Activated CD8-positive, alpha-beta T cell treated with anti-CD3 and anti-CD28 coated beads for 36 hours (primary cell): ENCODE measurements around the gene MRPL57. TPM values are rescaled to one million over a fixed set of nuclear protein-coding genes. Genes with fewer than 3 reads are reported as not detected.
"Not testable (repeated sequence)": the region's sequence is repeated elsewhere in the genome, so short reads cannot be mapped to it uniquely, and the experiment has no call there.

ENCODE experiments used
- ATAC-seq: fragments of 200-7000 bp; cut with Tn5 transposase; one replicate; pipeline ENCODE4 v1.10.0; 2021; ENCODE audit warnings: mild to moderate bottlenecking, moderate library complexity
- CTCF ChIA-PET: fragments of 350-600 bp; sonication (Branson Sonifier 250); formaldehyde crosslinking; loops from one replicate; lab custom pipeline; 2021; ENCODE audit warnings: antibody characterized with exemption; lab: Charles Lee
- POLR2A ChIA-PET: fragments of 350-600 bp; sonication (Branson Sonifier 250); formaldehyde crosslinking; loops from one replicate; lab custom pipeline; 2021; ENCODE audit warnings: antibody characterized with exemption; lab: Charles Lee
- DNase-seq: peaks from one replicate; pipeline ENCODE4 v3.0.0-alpha.2; 2020
- H3K27ac Mint-ChIP-seq: one replicate; pipeline ENCODE4 v1.8.0; 2021; ENCODE audit warnings: mild to moderate bottlenecking, mixed read lengths
- H3K27me3 Mint-ChIP-seq: one replicate; pipeline ENCODE4 v1.8.0; 2021; ENCODE audit warnings: mixed read lengths
- H3K36me3 Mint-ChIP-seq: one replicate; pipeline ENCODE4 v1.8.0; 2021; ENCODE audit warnings: low read depth, mixed read lengths
- H3K4me1 Mint-ChIP-seq: one replicate; pipeline ENCODE4 v1.8.0; 2021; ENCODE audit warnings: low read depth, mixed read lengths
- H3K4me3 Mint-ChIP-seq: one replicate; pipeline ENCODE4 v1.8.0; 2021; ENCODE audit warnings: mild to moderate bottlenecking, moderate library complexity, mixed read lengths
- H3K9me3 Mint-ChIP-seq: one replicate; pipeline ENCODE4 v1.8.0; 2021; ENCODE audit warnings: mixed read lengths
- CTCF ChIP-seq: fragments of 200-600 bp; IDR thresholded peaks from one replicate; pipeline ENCODE4 v1.8.0; 2022; ENCODE audit warnings: antibody characterized with exemption, mild to moderate bottlenecking
- intact Hi-C: fragments of 100-400 bp; cut with micrococcal nuclease; formaldehyde crosslinking; loops from one replicate; pipeline ENCODE4 v1.10.0; 2022
- total RNA-seq, 2 experiments: library from RNA; stranded (reverse); gene quantifications; one replicate each; pipeline ENCODE4 v1.2.3, GENCODE V29; 2021

The MRPL57 gene
- total RNA-seq, 2 experiments from 2014 or later, result 24.8 to 25.5 TPM

- peak; percentile 39 for DNase-seq
- TF ChIP-seq CTCF, result no peak
- H3K27ac Mint-ChIP-seq, result no peak overlapping the region
- ChIA-PET POLR2A (interaction anchor here (1.2 kb wide), 1 partner anchor 43 kb away, joined by 4 read pairs; the partner anchor contains the start of gene SKA3), CTCF (interaction anchor here (1.2 to 1.7 kb wide), 3 partner anchors 43 to 259 kb away, joined by 4 to 7 read pairs (median 5); partner anchors contain the start of genes MRPL57 and SKA3)
- H3K36me3 Mint-ChIP-seq, result no peaks in the 10 kb centered on the region
- H3K4me1 Mint-ChIP-seq, result peaks cover 14% of the 10 kb centered on the region
- ATAC-seq, result peak; percentile 68
- H3K27me3 Mint-ChIP-seq, result peaks cover 5% of the 10 kb centered on the region
- H3K4me3 Mint-ChIP-seq, result no peak overlapping the region
- H3K9me3 Mint-ChIP-seq, result peaks cover 8% of the 10 kb centered on the region
- intact Hi-C loops, result no loop called here
Measured at GRCh38 chr13:21219036-21219381, 42.6 kb downstream of the MRPL57 start.

DNA sequence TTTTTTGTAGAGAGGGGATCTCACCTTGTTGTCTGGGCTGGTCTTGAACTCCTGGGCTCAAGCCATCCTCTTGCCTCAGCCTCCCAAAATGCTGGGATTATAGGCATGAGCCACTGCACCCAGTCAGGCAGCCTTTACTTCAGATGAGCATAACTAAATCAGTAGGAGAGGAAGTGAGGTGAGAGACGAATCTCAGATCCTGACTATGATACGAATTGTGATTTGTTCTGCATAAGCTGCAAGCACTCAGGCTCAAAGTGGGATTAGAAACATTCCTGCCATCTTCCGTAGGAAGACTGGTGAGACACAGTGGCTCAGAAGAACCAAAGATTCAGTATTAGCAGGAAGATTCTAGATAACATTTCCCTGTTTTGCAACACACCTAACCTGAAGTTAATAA is 43.3 kb downstream of the MRPL57 start:
- H3K36me3 Mint-ChIP-seq, H3K4me3 Mint-ChIP-seq, intact Hi-C loops, H3K27me3 Mint-ChIP-seq, H3K27ac Mint-ChIP-seq, POLR2A ChIA-PET, ATAC-seq, H3K9me3 Mint-ChIP-seq, DNase-seq: not testable (repeated sequence)
- H3K4me1 Mint-ChIP-seq, result peaks cover 14% of the 10 kb centered on the region
- CTCF ChIA-PET, result interaction anchor here (1.3 to 1.7 kb wide), 2 partner anchors 43 to 77 kb away, joined by 5 to 7 read pairs; partner anchors contain the start of genes MRPL57 and SKA3

DNA sequence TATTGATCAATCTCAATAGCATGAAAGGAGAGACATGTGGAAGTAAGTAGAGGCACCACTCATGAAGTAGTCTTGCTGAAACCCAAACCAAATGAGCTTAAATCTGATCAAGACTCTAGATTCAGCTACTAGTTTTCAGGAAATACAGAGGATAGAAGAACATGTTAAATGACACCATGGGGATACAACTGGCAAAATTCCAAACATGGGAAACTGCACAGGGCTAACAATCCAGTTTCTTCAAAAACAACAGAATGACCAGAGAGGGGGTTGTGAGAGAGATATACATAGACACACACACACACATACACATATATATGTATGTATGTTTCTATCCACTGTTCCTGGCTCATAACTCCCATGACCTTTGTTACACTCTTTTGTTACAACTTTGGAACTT is 44.8 kb downstream of the MRPL57 start:
- H3K4me3 Mint-ChIP-seq, result no peak overlapping the region
- CTCF ChIA-PET, result interaction anchor here (1.1 kb wide), 1 partner anchor 14 kb away, joined by 3 read pairs; no protein-coding TSS in a partner anchor
- POLR2A ChIA-PET, result no interaction called here
- no peaks in the 10 kb centered on the region for H3K36me3 Mint-ChIP-seq
- DNase-seq, result no peak
- H3K27me3 Mint-ChIP-seq, result peaks cover 5% of the 10 kb centered on the region
- H3K27ac Mint-ChIP-seq, result no peak overlapping the region
- intact Hi-C loops, result no loop called here
- peaks cover 14% of the 10 kb centered on the region for H3K4me1 Mint-ChIP-seq
- H3K9me3 Mint-ChIP-seq, result peaks cover 8% of the 10 kb centered on the region
- ATAC-seq, result no peak
- TF ChIP-seq CTCF, result no peak

- Mint-ChIP-seq H3K4me3 (no peak overlapping the region), H3K27ac (no peak overlapping the region), H3K9me3 (peaks cover 8% of the 10 kb centered on the region), H3K4me1 (no peaks in the 10 kb centered on the region), H3K36me3 (no peaks in the 10 kb centered on the region), H3K27me3 (peaks cover 5% of the 10 kb centered on the region)
- intact Hi-C loops, result no loop called here
- ChIA-PET CTCF (no interaction called here), POLR2A (no interaction called here)
- ATAC-seq (no peak), DNase-seq (no peak)
- TF ChIP-seq CTCF, result no peak
Measured at GRCh38 chr13:21225082-21225481, 48.6 kb downstream of the MRPL57 start.

DNA sequence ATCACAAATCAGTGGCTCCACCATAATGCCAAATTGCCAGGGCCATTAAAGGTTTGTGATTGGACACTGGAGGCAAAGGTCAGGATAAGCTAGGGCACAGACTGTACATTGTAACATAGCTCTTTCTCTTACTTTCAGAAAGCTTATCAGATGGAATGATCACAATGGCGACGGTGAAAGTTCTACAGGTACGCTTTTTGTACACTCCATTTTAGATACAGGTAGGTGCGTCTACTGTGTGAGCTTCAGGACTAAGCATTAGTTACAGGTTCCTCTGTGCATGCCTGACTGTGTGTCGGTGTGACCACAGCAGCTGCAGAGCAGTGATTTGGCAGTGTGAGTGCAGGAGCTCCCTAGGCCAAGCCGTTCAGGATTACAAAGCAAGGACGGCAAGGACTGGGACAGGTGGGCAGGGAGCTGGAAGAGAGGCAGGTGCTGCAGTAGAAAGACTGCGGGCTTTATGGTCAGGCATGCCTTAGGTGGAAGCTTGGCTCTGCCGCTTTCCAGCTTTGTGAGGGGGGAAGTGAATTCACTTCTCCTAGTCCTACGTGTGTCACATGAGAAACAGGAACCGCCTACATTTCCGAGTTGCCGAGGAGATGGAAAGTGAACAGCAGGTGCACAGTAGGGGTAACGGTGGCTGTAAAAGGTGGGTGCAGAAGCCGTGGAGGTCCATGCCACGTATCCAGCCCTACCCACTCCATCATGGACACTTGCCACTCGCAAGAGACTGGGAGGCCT is 49.6 kb downstream of the MRPL57 start:
- Mint-ChIP-seq H3K27me3 (peaks cover 5% of the 10 kb centered on the region), H3K9me3 (peaks cover 8% of the 10 kb centered on the region), H3K27ac (no peak overlapping the region), H3K4me1 (no peaks in the 10 kb centered on the region), H3K36me3 (no peaks in the 10 kb centered on the region), H3K4me3 (no peak overlapping the region)
- intact Hi-C loops, result no loop called here
- DNase-seq (no peak), ATAC-seq (no peak)
- ChIA-PET POLR2A (interaction anchor here (0.6 kb wide), 1 partner anchor 70 kb away, joined by 3 read pairs; no protein-coding TSS in a partner anchor), CTCF (no interaction called here)
- no peak for TF ChIP-seq CTCF
